Memory B cell (primary cell): ENCODE data around the gene LYRM4.
"Not testable (repeated sequence)": the region's sequence is repeated elsewhere in the genome, so short reads cannot be mapped to it uniquely, and the experiment has no call there.

Experiments
- ATAC-seq: fragments of 150-1000 bp; cut with Tn5 transposase; 2 replicates; pipeline ENCODE4 v1.10.0; 2021; ENCODE audit warnings: low read depth, mild to moderate bottlenecking, moderate library complexity
- DNase-seq, 2 donors: peaks; one replicate each; pipeline ENCODE4 v3.0.0; 2022; ENCODE audit warnings: low spot score in 2 of 2
- H3K27ac Mint-ChIP-seq: one replicate; pipeline ENCODE4 v1.8.0; 2022; ENCODE audit warnings: mild to moderate bottlenecking, moderate library complexity, mixed read lengths
- H3K27me3 Mint-ChIP-seq: one replicate; pipeline ENCODE4 v1.8.0; 2022; ENCODE audit warnings: mixed read lengths
- H3K36me3 Mint-ChIP-seq: one replicate; pipeline ENCODE4 v1.8.0; 2022; ENCODE audit warnings: mild to moderate bottlenecking, mixed read lengths
- H3K4me1 Mint-ChIP-seq: one replicate; pipeline ENCODE4 v1.8.0; 2022; ENCODE audit warnings: mixed read lengths
- H3K4me3 Mint-ChIP-seq: one replicate; pipeline ENCODE4 v1.8.0; 2022; ENCODE audit warnings: mild to moderate bottlenecking, moderate library complexity, mixed read lengths
- H3K9me3 Mint-ChIP-seq: one replicate; pipeline ENCODE4 v1.8.0; 2022; ENCODE audit warnings: mixed read lengths

Gene LYRM4

DNA sequence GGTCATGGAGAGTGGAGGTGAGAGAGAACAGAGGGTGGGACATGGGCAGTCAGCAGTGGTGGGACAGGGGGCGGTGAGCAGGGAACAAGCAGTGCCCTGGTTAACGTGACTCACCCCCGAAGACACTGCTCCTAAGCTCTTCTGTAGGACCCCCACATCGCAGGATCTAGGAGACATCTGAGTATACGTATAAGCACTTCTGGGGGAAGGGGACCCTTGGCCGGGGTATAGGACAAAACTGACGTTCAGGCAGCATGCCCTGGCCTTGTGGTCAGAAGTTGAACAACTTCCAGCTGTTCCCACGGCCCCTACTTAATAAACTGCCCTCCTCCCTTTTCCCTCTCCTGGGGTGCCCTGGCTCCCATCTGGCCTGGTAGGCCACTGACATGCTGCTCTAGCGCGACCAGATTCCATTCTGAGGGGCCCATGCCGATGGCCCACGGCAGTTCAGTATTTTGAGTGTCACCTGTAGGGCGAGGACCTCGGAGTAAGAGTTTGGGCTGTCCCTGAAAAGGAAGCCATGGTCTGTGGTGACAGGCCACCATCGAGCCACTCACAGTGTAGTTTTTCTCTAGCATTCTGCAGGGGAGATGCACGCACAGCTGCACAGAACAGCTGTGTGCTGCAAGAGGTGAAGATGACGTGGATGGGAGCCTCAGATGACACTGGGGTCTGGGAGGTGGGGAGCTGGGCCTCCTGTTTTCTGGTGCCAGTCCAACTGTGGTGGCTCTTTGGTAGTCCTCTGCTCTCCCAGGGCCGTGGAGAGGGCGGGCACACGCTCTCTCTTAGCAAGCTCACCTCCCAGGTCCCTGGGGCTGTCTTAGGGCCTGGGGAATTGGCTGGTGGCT is 137.2 kb downstream of the LYRM4 start:
- Mint-ChIP-seq H3K27ac (no peak overlapping the region), H3K27me3 (no peaks in the 10 kb centered on the region), H3K4me3 (no peak overlapping the region), H3K36me3 (peaks cover 2% of the 10 kb centered on the region), H3K9me3 (no peaks in the 10 kb centered on the region), H3K4me1 (peaks cover 1% of the 10 kb centered on the region)
- DNase-seq (no peak), ATAC-seq (no peak)

DNA sequence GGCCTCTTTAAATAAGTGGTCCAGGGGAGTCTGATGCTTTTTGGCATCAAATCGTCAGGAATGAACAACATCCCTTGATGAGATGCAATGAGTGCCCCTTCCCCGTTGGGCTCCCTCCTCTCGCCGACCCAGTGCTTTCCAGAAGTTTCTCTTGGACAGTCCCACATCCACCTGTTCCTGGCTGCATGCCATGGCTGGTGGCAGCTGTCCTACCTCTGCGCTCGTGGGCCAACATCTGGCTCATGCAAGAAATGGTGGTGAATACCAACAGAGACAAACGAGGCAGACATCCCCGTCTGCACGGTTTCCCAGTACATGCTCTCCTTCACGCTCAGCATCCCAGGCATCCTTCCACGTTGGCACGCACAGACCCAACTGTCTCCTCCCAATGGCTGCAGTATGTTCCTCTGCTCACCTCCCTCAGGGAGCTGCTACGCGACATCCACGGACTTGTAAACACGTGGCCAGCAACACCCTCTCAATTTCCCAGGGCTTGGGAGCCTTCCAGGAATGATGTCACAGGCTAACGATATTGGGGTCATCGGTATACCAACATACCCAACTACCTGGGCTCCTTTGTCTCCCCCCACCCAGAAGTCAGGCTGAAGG is 138.1 kb downstream of the LYRM4 start:
- Mint-ChIP-seq H3K27me3 (no peaks in the 10 kb centered on the region), H3K4me1 (no peaks in the 10 kb centered on the region), H3K27ac (no peak overlapping the region), H3K36me3 (peaks cover 2% of the 10 kb centered on the region), H3K4me3 (no peak overlapping the region), H3K9me3 (no peaks in the 10 kb centered on the region)
- ATAC-seq: no peak
- no peak for DNase-seq

GRCh38 chr6:5121956-5122355 is 138.8 kb downstream of the LYRM4 start:
- Mint-ChIP-seq H3K27ac (no peak overlapping the region), H3K4me3 (no peak overlapping the region), H3K4me1 (no peaks in the 10 kb centered on the region), H3K9me3 (no peaks in the 10 kb centered on the region), H3K27me3 (no peaks in the 10 kb centered on the region), H3K36me3 (peaks cover 2% of the 10 kb centered on the region)
- no peak for DNase-seq
- no peak for ATAC-seq

GRCh38 chr6:5121479-5121878 is 139.3 kb downstream of the LYRM4 start:
- no peak overlapping the region for H3K4me3 Mint-ChIP-seq
- H3K27ac Mint-ChIP-seq: no peak overlapping the region
- ATAC-seq: no peak
- H3K4me1 Mint-ChIP-seq: no peaks in the 10 kb centered on the region
- no peak for DNase-seq
- H3K36me3 Mint-ChIP-seq: peaks cover 2% of the 10 kb centered on the region
- no peaks in the 10 kb centered on the region for H3K9me3 Mint-ChIP-seq
- H3K27me3 Mint-ChIP-seq: no peaks in the 10 kb centered on the region

DNA sequence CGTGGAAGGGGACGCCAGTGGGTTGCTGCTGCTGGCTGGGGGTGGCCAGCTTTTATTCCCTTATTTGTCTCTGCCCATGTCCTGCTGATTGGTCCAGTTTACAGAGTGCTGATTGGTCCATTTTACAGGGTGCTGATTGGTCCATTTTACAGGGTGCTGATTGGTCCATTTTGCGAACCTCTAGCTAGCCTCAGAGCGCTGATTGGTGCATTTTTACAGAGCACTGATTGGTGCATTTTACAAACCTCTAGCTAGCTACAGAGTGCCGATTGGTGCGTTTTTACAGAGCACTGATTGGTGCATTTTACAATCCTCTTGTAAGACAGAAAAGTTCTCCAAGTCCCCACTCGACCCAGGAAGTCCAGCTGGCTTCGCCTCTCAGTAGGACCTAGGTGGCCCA is 140.2 kb downstream of the LYRM4 start:
- not testable (repeated sequence) for H3K4me1 Mint-ChIP-seq, H3K27me3 Mint-ChIP-seq, H3K9me3 Mint-ChIP-seq, H3K27ac Mint-ChIP-seq, H3K4me3 Mint-ChIP-seq, ATAC-seq, H3K36me3 Mint-ChIP-seq, DNase-seq

DNA sequence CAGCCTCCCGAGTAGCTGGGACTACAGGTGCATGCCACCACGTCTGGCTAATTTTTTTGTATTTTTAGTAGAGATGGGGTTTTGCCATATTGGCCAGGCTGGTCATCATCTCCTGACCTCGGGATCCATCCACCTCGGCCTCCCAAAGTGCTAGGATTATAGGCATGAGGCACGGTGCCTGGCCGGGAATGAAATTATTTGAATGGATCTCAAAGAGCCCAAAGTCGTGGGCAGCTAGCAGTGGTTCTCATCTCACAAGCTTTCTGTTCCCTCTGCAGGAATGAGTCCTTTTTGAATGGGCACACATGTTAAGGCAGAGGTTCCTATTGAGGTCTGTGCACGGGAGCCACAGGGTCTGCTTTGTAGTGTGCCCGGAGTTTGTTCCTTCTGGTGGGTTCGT is 140.7 kb downstream of the LYRM4 start:
- no peak overlapping the region for H3K4me3 Mint-ChIP-seq
- H3K9me3 Mint-ChIP-seq: no peaks in the 10 kb centered on the region
- H3K4me1 Mint-ChIP-seq: no peaks in the 10 kb centered on the region
- ATAC-seq (no peak), DNase-seq (no peak)
- H3K27ac Mint-ChIP-seq: no peak overlapping the region
- peaks cover 2% of the 10 kb centered on the region for H3K36me3 Mint-ChIP-seq
- H3K27me3 Mint-ChIP-seq: no peaks in the 10 kb centered on the region

DNA sequence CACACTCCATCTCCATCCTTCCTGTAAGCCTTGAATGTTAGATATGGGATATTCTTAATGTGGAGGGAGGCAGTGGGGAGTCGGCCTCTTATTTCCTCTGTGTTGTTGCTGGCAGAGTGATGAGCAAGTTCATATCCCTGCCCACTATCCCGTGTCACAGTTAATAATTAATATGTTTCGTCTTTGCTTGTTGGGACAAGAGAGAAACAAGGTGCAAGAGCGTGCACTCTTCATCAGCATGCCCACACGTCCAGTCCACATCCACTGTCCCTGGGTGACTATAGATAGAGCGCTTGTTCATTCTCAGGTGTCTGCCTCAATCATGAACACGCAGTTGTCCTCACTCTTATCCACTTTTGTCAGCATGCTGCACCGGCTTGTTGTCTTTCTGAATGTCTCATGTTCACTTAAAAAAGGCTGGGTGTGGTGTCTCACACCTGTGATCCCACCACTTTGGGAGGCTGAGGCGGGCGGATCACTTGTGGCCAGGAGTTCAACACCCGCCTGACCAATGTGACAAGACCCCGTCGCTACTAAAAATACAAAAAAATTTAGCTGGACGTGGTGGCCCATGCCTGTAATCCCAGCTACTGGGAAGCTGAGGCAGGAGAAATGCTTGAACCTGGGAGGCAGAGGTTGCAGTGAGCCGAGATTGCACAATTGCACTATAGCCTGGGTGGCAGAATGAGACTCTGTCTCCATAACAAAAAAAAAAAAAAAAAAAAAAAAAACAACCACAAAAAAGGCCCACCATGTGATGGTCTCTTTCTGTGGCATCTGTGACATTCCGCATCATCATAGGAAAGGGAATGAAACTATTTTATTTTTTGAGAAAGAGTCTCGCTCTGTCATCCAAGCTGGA is 141.4 kb downstream of the LYRM4 start:
- ATAC-seq (no peak), DNase-seq (no peak)
- H3K36me3 Mint-ChIP-seq: peaks cover 2% of the 10 kb centered on the region
- no peaks in the 10 kb centered on the region for H3K9me3 Mint-ChIP-seq
- H3K27me3 Mint-ChIP-seq: no peaks in the 10 kb centered on the region
- H3K27ac Mint-ChIP-seq: no peak overlapping the region
- H3K4me3 Mint-ChIP-seq: no peak overlapping the region
- H3K4me1 Mint-ChIP-seq: no peaks in the 10 kb centered on the region

- no peak overlapping the region for H3K4me3 Mint-ChIP-seq
- ATAC-seq: no peak
- H3K4me1 Mint-ChIP-seq: no peaks in the 10 kb centered on the region
- DNase-seq: no peak
- H3K36me3 Mint-ChIP-seq: peaks cover 9% of the 10 kb centered on the region
- H3K27me3 Mint-ChIP-seq: no peaks in the 10 kb centered on the region
- H3K9me3 Mint-ChIP-seq: no peaks in the 10 kb centered on the region
- H3K27ac Mint-ChIP-seq: no peak overlapping the region
Measured at GRCh38 chr6:5116243-5116991, 144.3 kb downstream of the LYRM4 start.

DNA sequence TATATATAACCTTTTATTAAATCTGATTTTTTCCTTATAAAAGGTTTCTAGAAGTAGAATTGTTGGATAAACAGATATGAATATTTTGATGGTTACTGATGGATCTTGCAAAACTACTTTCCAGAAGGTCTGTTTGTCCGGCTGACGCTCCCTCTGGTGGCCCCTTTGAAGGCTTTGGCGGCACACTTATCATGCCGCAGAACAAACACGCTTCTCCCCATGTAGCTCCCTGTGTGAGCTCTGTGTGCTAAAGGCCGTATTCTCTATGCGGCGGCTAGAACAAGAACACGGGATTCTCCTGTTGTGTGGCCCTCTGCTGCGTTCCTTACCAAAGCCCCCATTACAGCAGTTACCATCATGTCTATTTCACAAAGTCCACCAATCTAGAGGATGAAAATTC is 145.6 kb downstream of the LYRM4 start:
- H3K27me3 Mint-ChIP-seq: no peaks in the 10 kb centered on the region
- H3K36me3 Mint-ChIP-seq: peaks cover 15% of the 10 kb centered on the region
- H3K4me1 Mint-ChIP-seq: no peaks in the 10 kb centered on the region
- DNase-seq: no peak
- H3K4me3 Mint-ChIP-seq: no peak overlapping the region
- no peaks in the 10 kb centered on the region for H3K9me3 Mint-ChIP-seq
- no peak for ATAC-seq
- no peak overlapping the region for H3K27ac Mint-ChIP-seq

GRCh38 chr6:5113096-5113495 is 147.7 kb downstream of the LYRM4 start:
- H3K27me3 Mint-ChIP-seq: no peaks in the 10 kb centered on the region
- peaks cover 16% of the 10 kb centered on the region for H3K36me3 Mint-ChIP-seq
- no peak for DNase-seq
- H3K9me3 Mint-ChIP-seq: no peaks in the 10 kb centered on the region
- no peak overlapping the region for H3K4me3 Mint-ChIP-seq
- ATAC-seq: no peak
- no peak overlapping the region for H3K27ac Mint-ChIP-seq
- H3K4me1 Mint-ChIP-seq: no peaks in the 10 kb centered on the region

DNA sequence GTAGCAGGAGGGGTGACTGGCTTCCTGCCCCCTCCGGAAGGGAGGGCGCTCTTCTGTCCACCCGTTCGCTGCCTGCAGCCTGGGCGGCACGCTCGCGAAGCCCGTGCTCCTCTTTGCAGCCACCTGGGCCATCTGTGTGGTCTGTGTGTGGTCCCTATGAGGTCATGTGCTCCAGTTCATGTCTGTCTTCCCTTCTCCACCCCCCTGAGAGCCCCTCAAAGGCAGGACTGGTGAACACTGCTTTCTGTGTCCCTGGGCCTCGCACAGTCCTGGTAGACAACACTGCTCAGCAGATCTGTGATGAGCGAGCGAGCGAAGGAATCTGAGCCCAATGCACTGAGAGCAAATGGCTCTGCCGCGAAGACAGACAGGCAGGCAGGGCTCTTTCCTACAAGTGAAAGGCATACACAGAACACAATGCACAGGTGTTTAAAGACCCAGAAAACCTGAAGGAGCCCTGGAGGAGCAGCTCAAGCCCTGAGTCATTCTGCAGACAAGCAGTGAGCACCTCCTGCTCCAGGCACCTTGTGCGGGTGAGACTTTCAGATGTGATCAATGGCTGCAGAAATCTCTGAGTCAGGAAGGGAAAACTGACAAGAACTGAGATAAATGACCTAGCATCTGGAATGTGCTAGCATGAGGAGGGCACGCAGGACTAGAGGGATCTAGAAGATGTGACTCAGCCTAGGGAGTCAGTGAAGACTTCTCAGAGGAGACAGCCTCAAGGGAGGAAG is 148.5 kb downstream of the LYRM4 start:
- peaks cover 18% of the 10 kb centered on the region for H3K36me3 Mint-ChIP-seq
- no peak for DNase-seq
- H3K9me3 Mint-ChIP-seq: no peaks in the 10 kb centered on the region
- H3K4me1 Mint-ChIP-seq: no peaks in the 10 kb centered on the region
- no peak overlapping the region for H3K4me3 Mint-ChIP-seq
- no peaks in the 10 kb centered on the region for H3K27me3 Mint-ChIP-seq
- ATAC-seq: no peak
- H3K27ac Mint-ChIP-seq: no peak overlapping the region

DNA sequence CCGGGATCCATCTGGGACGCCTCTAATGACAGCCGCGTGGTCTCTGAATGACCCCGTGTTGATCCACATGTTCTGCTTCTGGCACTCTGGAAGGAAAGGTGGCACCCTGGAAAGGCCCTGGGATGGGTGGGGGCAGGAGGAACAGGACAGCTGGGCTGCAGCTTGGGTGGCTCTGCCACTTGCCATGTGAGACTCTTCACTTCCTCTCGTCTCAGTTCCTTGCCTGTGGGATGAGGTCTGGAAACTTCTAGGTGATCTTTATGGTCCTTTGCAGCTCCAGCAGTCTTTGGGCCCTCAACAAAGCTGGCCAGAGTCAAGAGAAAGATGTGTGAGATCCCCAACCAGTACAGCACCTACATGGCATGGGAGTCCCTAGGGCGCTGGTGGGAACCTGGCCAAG is 149.1 kb downstream of the LYRM4 start:
- Mint-ChIP-seq H3K4me1 (no peaks in the 10 kb centered on the region), H3K27me3 (no peaks in the 10 kb centered on the region), H3K4me3 (no peak overlapping the region), H3K27ac (peak overlapping the region; percentile 42), H3K9me3 (no peaks in the 10 kb centered on the region), H3K36me3 (peaks cover 18% of the 10 kb centered on the region)
- ATAC-seq (no peak), DNase-seq (no peak)

- Mint-ChIP-seq H3K4me3 (no peak overlapping the region), H3K27ac (no peak overlapping the region), H3K27me3 (no peaks in the 10 kb centered on the region), H3K36me3 (peaks cover 18% of the 10 kb centered on the region), H3K4me1 (no peaks in the 10 kb centered on the region), H3K9me3 (no peaks in the 10 kb centered on the region)
- no peak for ATAC-seq
- DNase-seq: no peak
Measured at GRCh38 chr6:5110246-5110645, 150.5 kb downstream of the LYRM4 start.
